ENCODE data around the gene SECTM1.
A peak's percentile ranks its signal among the peaks of the same experiment; 100 is the strongest.
"Not testable (repeated sequence)": the region's sequence is repeated elsewhere in the genome, so short reads cannot be mapped to it uniquely, and the experiment has no call there.

Gene SECTM1

DNA sequence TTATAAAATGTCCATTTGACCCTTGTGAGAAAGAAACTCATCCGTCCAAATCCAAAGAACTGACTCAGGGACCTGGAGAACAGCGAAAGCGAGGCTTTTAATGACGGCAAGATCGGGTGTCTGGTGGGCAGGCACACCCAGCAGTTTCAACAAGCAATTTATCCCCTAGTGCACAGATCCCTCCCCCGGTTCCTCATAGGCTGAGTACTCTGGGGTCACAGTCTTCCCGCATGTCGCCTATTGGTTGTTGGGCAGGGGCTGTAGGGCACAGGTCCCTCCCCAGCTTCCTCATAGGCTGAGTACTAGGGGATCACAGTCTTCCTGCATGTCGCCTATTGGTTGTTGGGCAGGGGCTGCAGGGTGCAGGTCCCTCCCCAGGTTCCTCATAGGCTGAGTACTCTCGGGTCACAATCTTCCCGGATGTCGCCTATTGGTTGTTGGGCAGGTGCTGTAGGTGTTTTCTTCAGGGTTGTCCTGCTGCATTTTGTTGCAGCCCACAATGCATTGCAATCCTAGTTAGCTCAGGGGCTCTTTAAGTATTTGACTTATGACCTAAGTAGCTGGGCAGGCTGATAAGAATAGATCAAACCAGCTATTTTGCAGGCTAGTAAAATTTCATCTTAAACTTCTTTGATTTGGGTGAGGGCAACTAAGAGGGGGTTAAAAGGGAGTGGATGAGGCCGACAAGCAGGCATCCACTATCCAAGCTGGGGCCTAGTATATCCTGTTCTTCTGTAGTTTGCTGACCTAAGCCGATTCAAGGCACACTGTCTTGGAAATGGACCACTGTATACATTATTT is 34.4 kb upstream of the SECTM1 start:
- peak; percentile 35 for DNase-seq

DNA sequence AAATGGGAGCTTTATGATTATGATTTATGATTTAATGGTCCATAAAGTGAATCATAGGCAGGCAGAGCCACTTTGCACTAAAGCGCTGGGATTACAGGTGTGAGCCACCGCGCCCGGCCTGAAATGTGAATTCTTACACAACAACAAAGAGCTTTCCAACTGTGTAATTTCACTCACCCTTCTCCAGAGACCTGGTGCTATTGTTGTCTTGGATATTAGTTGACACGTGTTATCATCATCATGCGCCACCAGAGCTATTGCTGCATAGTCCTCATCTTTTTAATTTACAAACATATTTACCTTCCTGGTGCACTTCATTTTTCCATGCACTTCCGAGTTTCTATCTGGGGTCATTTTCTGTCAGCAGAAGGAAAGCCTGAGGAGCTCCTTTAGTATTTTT is 33.2 kb upstream of the SECTM1 start:
- no peak for DNase-seq

DNA sequence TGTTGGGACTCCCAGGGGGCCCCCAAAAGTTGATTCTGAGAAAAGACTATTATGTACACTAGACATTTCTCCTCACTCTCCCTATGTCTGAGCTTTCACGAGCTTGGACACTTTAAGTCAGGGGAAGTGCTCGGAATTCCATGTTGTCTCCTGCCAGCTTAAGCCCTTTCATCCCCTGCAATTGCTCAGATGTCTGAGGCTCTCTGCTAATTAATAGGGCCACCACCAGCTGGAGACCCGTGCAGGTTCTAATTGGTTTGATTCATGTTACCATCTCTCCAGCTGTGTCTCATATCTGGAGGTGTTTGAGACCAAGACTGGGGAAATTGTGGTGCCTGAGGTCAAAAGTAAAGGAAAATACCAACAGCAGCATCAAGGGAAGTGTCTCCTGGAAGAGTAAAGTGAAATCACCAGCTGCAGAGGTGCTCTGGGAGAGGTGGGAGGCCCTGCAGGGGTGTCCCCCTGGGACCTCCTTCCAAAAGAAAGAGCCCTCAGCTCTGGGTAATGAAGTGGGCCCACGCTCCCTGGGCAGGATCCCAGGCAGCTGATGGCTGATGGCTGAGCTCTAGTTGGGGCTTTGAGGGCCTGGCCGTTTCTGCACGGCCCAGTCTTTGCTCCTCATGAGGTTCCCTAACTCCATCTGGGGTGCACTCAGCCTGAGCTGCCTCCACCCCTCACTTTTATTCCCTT is 32.2 kb upstream of the SECTM1 start:
- DNase-seq: no peak

- no peak for DNase-seq
Observed at GRCh38 chr17:82361885-82362633, 28.5 kb upstream of the SECTM1 start.

DNA sequence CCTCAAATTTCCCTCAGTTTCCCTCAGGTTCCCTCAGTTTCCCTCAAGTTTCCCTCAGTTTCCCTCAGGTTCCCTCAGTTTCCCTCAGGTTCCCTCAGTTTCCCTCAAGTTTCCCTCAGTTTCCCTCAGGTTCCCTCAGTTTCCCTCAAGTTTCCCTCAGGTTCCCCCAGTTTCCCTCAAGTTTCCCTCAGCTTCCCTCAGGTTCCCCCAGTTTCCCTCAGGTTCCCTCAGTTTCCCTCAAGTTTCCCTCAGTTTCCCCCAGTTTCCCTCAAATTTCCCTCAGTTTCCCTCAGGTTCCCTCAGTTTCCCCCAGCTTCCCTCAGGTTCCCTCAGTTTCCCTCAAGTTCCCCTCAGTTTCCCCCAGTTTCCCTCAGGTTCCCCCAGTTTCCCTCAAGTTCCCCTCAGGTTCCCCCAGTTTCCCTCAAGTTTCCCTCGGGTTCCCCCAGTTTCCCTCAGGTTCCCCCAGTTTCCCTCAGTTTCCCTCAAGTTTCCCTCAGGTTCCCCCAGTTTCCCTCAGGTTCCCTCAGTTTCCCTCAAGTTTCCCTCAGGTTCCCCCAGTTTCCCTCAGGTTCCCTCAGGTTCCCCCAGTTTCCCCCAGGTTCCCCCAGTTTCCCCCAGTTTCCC is 26.0 kb upstream of the SECTM1 start:
- not testable (repeated sequence) for DNase-seq

DNA sequence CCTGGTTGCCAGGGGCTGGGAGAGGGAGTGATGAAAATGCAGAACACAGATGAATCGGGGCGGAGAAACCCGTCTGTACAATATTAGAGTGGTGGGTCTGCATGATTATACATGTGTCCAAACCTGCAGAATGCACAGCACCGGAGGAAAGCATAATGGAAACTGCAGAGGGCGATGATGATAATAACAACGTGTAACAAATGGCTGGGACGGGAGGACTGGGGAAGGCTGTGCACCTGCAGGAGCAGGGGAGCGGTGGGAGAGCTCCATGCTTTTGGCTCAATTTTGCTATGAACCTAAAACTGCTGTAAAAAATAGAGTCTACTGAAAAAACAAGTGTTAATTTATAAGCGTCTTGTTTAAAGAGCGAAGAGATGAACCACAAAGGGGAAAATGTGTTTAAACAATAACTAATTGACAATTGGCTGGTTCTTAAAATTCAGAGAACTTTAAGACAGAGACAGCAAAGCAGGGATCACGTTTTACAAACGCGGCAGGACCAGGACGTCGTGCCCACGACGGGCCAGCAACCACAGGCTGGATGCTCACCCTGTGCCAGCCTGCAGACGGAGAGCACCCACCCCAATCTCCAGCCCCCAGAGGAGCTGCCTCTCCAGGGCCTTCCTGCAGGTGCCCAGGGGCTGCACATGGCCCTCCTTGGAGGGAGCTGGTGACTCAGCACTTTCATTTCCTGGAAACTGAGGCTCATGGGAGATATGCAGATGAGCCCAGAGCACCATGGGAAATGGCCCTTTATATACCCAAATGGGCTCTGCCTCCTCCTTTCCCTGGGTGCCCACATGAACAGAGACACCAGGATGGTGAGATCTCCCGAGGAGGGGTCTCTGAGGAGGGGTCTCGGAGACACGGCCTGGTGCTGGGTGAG is 25.1 kb upstream of the SECTM1 start, which contains the start of gene TEX19:
TSS of gene TEX19 (plus strand) at position 783 of the 886 bp plus-strand sequence. CDS start 2,904 bp downstream, outside the sequence.
- DNase-seq: peak; percentile 45

DNA sequence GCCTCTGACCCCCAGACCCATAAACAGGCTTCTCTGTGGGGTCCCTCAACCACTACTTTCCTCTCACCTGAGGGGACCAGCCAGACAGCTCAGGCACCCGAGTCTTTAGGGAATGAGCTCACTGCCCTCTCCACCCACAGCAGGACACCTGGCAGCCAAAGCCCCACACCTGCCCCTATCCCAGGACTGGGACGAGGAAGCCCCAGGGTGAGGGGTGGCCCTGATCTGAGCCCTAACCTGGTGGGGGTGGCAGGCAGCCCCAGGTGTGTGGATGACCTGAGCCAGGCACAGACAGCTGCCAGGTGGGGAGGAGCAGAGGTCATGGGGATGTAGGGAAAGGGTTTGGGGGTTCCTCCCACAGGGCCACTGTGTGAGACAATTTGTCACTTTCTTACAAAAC is 23.8 kb upstream of the SECTM1 start:
- no peak for DNase-seq

GRCh38 chr17:82356845-82357355 is 23.3 kb upstream of the SECTM1 start:
- no peak for DNase-seq

DNA sequence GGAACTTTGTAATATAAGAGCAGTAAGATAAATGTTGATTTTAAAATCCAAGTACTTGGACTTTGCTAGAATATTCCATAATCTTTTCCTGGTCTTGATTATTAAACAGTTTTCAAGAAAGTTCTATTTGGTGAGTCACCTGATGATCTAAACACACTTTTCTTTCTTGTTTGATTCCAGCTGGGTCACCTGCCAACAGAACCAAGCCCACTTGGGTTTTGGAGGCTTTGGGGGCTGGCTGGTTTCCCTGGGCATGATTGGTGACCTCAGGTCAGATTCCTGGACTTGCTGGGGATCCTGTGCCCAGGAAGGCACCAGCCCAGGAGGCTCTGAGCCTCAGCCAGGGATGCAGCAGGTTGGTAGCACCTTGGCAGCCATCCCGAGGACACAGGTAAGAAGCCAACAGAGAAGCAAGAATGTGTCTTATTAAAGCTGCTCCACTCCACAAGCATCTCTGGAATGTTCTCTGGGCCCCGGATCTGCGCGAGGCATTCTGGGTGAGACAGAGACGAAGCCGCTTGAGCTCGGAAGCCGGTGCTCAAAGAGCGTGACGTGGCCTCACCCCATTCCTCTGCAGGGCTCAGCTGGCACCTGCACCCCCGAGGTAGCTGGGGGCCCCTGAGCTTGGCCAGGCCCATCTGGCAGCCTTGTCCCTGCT is 22.3 kb upstream of the SECTM1 start:
- no peak for DNase-seq

- DNase-seq: no peak
Observed at GRCh38 chr17:82354804-82355308, 21.3 kb upstream of the SECTM1 start.

- DNase-seq: no peak
Observed at GRCh38 chr17:82353484-82353883, 19.9 kb upstream of the SECTM1 start.

DNA sequence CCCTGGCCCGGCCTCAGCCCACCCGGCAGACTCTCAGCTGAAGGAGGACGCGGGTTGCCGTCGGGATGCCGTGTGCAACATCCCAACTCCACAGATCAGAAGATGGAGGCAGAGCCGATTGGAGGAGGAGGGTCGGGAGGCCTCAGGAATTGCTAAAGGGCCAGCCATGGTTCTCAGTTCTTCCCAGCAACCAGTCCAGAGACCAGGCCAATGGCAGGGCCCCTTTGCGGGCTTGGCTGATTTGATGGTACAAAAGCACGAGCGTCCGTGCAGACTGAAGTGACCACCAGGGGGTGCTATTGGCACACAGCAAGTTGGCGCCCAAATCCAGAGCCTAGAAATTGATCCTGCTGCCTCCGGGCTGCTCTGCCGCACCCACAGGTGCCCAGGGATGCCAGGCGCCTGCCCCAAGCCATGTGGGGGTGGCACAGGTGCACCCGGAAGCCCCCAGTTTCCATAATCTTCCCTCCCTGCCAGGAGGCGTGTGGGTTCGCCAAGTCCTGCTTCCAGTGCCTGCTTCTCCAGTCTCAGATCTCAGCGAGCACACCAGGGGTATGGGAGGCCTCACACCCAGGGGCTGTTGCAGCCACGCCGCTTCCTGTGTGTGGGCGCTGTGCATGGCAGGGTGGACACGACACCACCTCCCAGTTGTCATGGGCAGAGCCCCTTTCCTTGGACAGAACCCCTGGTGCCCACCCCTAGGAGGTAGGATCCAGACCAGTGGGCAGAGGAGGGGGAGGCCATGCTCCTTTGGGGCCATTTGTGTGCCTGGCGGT is 18.3 kb upstream of the SECTM1 start:
- DNase-seq: peak; percentile 85

- DNase-seq: no peak
Observed at GRCh38 chr17:82351254-82351712, 17.7 kb upstream of the SECTM1 start.

DNA sequence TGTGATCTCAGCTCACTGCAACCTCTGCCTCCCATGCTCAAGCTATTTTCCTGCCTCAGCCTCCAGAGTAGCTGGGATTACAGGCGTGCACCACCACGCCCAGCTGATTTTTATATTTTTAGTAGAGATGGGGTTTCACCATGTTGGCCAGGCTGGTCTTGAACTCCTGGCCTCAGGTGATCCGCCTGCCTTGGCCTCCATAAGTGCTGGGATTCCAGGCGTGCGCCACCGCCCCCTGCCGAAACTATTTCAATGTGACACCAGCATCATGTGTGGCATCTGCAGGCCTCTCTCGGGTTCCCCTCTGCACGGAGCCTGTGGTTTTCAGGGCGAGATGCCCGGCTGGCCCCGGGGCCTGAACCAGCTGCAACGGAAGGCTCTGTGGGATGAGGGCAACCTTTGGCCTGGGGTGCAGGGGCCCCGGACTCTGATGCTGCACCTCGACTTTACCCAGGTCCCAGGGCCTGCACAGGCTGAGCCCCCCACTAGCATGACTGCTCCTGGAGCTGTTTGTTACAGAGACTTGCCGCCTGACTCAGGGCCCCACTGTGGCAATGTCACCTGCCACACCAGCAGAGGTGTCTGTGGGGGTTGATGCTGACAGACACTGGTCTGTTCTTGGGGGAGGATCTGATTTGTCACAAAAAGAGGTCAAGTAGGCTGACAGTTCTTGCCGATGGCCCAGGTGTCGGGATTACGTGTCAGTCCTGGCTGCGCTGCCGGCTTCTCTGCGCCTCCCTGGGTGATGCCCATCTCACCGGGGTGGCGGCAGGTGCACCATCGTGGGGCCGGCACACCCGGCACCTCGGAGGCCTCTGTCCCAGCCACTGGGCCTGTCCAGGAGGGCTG is 16.8 kb upstream of the SECTM1 start:
- DNase-seq: peak; percentile 41

DNA sequence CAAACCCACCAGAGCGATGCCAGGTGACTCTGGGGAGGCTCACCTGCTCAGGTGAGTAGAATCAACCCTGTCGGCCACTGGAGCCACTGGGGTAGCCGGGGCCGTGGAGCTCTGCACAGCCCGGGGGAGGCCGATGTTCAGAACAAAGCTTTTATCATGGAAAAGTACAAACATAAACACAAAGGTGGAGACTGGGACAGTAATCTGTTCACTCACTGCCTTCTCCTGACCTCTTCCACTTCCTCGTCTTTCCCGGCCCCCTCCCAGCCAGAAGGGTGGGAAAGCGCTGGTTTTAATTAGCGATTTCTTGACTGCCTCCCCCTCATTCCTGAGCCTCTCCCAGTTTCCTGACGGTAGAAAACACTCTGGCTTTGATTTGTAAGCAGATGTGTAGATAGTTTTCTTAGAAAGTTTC is 15.7 kb upstream of the SECTM1 start:
- no peak for DNase-seq

GRCh38 chr17:82348866-82349265 is 15.3 kb upstream of the SECTM1 start:
- no peak for DNase-seq

DNA sequence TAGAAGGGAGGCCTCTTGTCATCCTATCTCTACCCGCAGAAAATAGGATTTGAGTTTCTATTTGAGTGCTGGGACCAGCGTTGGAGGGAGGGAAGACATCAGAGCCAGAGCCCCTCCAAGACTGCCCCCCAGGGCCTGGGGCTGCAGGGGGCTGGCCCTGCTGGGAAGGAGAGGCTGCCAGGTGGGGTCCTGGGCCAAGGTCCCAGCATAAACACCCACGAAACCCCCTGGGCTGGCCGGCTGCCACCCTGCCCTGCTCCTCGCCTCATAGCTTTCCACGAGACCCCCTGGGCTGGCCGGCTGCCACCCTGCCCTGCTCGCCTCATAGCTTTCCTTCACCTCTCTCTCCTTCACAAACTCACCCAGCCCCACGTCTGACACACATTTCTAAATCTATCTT is 14.9 kb upstream of the SECTM1 start:
- DNase-seq: no peak

DNA sequence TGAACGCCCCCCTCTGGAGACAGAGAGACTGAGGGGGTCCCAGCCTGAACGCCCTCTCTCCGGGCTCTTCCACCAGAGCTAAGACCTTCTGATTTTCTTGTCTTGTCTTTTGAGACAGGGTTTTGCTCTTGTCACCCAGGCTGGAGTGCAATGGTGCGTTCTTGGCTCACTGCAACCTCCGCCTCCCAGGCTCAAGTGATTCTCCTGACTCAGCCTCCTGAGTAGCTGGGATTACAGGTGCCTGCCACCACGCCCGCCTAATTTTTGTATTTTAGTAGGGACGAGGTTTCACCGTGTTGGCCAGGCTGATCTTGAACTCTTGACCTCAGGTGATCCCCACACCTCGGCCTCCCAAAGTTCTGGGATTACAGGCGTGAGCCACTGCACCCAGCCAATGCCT is 14.4 kb upstream of the SECTM1 start:
- not testable (repeated sequence) for DNase-seq

All from hematopoietic multipotent progenitor cell treated with erythropoietin and hydrocortisone succinate and interleukin-3 and kit ligand, for 8 days (in vitro differentiated cells).